Inferior parietal cortex (tissue), 1 donor: Measurements from ENCODE around the gene DIO3.

Source experiments
- DNase-seq: peaks from one replicate; pipeline ENCODE4 v3.0.0-alpha.2; 2016; ENCODE audit errors: extremely low spot score

The DIO3 gene

DNA sequence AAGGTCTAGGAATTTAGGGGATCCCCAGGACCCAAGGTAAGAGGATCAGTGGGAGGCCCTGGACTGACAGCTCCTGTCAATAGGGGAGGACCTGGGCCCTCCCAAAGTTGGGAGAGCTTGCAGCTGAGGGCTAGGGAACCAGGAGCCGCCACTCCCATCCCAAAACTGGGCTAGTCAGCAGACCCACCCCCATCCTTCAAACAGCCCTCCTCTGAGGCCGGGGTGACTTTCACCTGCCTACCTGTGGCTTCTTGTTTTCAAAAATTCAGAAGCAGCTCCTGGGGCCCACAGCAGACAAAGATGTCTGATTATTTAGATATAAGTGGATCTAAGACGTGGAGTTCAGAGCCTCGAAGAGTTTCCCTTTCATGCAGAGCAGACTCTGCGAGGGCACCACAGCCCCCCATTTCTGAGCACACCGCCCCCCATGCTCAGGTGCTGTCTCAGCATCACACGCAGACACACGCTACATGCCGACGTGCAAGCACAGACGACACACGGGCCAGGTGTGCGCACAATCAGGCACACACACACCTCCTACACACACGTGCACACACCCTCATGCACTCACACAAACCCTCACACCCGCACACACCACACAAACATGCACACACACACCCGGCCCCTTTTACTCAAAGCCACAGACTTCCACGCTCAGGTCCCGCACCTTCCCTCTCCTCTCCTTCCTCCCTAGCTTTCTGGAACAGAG lies 21.9 kb downstream of the DIO3 start:
- DNase-seq, result no peak

- no peak for DNase-seq
These were observed 22.4 kb downstream of the DIO3 start for GRCh38 chr14:101583715-101584054.

GRCh38 chr14:101584055-101584859 lies 23.0 kb downstream of the DIO3 start:
- no peak for DNase-seq

GRCh38 chr14:101585211-101585610 lies 23.9 kb downstream of the DIO3 start:
- DNase-seq, result no peak

DNA sequence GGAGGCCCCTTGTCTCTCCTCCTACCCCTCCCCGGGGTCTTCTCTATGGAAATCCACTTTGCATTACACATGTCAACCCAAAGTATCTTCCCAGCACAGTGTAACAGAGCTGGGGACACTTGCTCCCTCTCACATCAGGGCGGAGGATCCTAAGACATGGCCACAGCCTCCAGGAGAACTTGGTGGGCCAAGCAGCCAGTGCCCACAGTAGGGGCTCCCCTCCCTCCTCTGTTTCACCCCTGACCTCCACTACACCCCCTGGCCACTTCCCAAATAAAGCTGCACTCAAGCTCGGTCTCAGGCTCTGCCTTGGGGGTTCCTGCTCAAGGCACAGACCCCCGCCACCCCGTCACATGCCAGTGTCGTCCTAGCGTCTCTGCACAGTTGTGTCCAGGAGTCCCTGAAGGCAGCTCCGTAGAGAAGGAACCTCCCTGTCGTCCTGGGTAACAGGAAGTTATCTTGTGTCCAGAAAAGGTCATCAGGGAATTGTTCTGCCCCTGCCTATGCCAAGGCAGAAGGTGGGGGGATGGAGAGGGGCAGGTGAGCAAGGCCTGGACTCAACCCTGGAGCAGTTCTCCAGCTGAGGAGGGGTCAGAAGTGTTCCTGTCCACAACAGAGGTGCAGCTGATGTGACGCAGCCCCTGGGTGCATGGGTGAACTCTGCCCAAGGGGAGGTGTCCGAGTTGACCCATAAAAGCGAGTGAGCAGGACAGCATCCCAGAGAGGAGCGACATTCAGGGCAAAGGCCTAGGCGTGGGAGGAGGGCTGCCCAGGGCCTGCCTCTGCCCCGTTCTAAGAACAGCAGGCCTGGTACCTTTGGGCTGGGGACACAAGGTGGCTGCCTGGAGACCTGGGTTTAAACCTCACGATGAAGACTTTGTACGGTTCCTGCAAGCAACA lies 25.5 kb downstream of the DIO3 start:
- no peak for DNase-seq

GRCh38 chr14:101587441-101587911 lies 26.2 kb downstream of the DIO3 start:
- no peak for DNase-seq

DNA sequence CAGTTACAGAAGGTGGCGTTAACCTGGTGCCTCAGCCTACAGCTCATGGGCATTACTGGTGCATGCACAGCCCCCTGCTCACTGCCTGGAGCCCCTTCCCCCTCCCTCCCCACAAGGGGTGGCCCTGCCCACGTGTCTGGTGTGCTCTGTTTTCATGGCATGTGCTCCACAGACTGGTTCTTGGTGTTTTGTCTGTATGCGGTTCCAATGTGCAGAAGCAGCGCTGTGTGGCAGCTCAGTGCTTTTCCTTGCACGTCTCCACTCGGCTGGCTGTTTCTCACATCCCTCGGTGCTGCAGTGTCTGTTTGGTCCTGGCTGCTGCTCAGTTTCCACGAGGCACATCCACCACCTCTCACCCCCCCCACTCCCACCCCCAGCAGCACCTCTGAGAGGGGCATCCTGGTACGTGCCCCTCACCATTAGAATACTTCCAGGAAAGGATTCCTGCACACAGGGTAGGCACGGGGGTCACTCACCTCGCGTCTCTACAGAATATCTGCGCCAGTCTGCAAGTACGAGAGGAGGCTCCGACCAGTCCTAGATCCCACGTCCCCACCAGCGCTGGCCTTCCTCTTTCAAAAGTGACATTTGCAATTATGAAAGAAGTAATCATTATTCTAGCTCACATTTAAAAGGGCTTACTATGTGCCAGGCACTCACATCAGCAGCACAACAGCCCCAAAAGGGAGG lies 27.1 kb downstream of the DIO3 start:
- DNase-seq, result no peak

DNA sequence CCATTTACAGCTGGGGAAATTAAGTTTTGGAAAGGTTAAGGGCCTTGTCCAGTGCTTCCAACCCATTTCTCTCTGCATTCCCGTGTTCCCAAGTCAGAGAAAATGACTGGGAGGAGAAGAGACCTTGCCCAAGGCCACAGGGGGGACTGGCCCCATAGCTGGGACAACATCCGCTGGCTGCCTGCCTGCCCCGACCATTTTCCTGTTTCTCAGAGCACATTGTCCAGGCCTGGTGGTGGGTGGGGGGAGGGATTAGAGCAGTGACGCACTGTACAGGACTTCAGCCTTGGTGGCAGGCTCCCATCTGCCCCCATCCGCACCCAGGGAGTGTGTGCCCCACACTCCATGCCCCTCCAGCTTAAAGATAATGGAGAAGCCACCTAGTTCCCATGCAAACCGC lies 27.7 kb downstream of the DIO3 start:
- no peak for DNase-seq

GRCh38 chr14:101589486-101590015 lies 28.3 kb downstream of the DIO3 start:
- DNase-seq, result no peak

GRCh38 chr14:101590062-101590461 lies 28.8 kb downstream of the DIO3 start:
- DNase-seq, result no peak

- DNase-seq, result no peak
These were observed 29.3 kb downstream of the DIO3 start for GRCh38 chr14:101590616-101591015.

DNA sequence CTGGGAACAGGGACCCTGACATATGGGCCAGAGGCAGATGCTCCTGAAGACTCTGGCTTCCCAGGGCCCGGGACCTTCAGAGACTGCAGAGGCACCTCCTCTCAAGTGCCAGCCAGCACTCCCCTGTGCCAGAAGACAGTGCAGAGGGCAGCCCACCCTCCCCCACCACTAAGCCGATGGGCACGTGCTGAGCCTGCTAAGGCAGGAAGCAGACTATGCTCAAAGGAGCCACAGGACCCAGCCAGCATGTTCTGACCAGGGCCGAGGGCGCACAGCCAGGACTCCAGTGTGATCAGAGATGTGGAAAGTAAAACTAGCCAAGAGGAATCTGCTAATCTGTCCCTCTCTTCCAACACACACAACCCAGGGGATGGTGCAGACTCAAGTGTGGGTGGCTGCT lies 29.8 kb downstream of the DIO3 start:
- DNase-seq, result no peak

DNA sequence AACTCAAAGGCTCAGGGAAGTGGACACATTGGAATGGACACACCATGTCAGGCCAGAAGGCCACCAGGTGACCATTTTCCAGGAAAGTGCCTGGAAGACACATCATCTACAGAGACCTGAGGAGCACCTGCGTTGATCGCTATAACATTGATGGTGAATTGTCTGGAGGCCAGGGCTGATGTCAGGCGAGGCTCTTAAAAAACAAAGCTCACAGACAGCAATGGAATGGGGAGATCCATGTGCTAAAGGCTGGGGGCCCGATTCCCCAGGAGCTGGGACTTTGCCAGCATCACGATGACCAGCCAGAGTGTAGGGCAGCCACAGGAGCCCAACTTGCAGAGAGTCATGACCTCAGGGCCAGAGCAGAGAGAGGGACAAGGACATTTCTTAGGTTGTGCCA lies 30.3 kb downstream of the DIO3 start:
- no peak for DNase-seq

DNA sequence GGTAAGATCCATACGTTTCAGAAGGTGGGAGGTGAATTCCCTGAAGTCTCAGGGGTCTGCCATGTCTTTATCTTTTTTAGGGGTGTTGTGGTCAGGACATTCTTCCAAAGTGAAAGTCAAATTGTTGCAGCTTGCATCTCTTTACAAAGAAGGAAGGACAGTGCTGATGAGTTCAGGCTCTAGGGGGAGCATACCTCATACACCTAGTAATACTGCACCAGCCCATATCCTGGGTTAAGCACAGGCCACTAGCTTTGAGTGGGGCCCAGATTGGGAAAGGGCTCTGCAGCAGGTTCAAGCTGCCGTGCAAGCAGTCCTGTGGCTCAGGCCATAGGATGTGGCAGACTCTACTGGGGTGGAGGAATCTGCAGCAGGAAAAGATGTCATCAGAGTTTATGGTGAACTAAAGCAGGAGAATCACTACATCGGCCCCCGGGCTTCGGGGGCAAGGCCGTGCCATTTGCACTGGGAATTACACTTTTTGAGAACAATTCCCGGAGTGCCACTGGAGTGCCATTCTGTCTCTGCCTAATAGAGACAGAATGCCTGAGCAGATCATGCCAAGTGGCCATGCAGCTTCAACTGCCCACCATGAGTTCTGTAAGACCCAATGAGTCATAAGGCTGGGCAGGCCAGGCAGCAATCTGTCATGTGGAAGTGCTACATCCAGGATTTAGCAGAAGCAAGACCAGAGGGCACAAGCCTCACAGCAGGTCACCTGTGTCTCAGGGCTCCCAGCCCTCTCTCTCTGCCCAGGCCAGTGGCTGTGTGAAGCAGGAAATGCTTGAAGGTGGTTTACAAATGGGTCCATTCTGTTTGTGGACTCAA lies 32.3 kb downstream of the DIO3 start:
- DNase-seq, result no peak

DNA sequence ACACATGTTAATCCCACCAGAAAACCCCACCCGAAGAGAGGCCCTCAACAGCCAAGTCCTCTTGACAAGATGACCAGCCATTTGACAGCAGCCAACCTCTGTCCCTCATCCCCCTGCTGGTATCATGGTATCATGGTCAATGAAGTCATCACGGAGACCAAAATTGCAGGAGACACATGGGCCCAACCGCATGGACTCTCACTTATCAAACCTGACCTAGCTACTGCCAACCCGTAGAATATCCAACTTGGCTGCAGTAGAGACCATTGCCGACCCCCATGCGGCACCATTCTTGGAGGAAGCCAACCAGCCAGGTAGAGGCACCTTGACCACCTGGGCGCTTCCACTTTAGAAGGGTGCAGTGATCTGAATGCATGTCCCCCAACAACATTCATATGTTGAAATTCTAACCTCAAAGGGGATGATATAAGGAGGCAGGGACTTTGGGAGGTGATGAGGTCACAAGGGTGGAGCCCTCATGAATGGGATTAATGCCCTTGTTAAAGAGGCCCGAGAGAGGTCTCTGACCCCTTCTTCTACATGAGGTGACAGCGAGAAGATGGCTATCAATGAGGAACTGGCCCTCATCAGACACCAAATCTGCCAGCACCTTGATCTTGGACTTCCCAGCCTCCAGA lies 33.3 kb downstream of the DIO3 start:
- DNase-seq, result no peak

DNA sequence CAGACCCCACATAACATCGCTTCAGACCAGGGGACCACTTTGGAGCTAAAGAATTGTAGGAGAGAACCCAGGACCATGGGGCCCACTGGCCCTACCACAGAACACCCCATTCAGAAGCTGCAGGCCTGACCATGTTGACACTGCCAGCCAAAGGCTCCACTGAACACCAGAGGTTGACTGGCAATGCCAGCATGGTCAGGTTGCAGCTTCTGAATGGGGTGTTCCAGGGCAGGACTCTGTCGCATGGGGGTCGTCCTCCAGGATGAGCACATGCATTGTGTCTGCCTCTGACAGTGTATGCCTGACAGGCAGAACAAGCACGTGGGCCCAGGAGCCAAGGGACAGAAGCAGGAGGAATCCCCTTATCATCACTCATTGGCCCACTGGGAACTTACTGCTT lies 34.1 kb downstream of the DIO3 start:
- no peak for DNase-seq

DNA sequence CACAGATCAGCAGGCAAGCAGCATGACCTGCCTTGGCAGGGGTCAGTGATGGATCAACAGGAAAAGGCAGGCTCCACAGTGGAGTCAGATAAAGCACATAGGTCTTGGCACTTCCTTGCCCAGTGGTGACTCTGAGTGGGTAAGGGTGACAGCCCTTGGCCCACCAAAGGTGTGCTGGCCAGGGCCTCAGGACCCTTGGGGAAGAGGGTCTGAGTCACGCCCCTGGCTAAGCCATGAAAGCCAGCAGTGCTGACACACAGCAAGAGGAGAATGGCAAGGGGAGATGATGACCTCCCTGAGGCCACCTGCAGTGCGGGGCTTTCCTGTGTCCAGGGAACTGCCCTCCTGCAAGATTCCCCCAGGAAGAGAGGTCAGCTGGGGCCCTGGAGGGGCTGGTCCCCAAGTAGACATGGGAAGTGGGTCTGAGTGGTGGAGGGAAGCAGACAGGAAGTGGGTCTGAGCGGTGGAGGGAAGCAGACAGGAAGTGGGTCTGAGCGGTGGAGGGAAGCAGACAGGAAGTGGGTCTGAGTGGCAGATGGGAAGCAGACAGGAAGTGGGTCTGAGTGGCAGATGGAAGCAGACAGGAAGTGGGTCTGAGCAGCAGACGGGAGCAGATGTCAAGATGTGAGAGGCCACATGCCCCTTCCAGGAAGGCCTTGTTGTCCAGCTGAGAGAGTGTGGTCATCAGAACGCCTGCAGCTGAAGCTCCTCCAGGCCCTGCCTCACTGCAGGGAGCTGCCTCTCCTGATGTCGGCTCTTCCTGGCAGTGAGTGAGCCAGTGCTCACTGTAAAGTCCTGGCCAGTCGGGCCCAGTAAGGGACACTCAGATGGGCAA lies 34.8 kb downstream of the DIO3 start:
- no peak for DNase-seq

- DNase-seq, result no peak
These were observed 35.4 kb downstream of the DIO3 start for GRCh38 chr14:101596742-101597141.

GRCh38 chr14:101598159-101598558 lies 36.9 kb downstream of the DIO3 start:
- no peak for DNase-seq
